ENCODE measurements around the gene SPSB2.

DNA sequence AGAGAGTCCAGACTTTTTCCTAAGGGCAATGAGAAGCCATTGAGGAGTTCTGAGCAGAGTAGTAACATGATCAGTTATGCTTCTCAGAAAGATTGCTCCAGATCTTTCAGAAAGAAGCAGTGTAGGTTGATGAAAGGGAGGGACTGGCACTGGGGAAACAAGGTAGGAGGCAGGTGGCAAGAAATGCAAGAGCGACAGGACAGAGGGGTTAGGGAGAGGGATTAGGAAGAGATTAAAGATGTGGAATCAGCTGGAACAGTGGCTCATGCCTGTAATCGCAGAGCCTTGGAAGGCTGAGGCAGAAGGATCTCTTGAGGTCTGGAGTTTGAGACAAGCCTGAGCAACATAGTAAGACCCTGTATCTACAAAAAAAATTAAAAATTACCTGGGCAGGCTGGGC is 25.4 kb downstream of the SPSB2 start:
- no peak for TF ChIP-seq POLR2A (IDR thresholded peaks at IDR 0.05)
- TF ChIP-seq, protein P1, sequence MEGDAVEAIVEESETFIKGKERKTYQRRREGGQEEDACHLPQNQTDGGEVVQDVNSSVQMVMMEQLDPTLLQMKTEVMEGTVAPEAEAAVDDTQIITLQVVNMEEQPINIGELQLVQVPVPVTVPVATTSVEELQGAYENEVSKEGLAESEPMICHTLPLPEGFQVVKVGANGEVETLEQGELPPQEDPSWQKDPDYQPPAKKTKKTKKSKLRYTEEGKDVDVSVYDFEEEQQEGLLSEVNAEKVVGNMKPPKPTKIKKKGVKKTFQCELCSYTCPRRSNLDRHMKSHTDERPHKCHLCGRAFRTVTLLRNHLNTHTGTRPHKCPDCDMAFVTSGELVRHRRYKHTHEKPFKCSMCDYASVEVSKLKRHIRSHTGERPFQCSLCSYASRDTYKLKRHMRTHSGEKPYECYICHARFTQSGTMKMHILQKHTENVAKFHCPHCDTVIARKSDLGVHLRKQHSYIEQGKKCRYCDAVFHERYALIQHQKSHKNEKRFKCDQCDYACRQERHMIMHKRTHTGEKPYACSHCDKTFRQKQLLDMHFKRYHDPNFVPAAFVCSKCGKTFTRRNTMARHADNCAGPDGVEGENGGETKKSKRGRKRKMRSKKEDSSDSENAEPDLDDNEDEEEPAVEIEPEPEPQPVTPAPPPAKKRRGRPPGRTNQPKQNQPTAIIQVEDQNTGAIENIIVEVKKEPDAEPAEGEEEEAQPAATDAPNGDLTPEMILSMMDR (IDR thresholded peaks at IDR 0.05): no peak
